Epithelial cell of proximal tubule (primary cell): Measurements from ENCODE around the gene NELL1. TPM values are rescaled to one million over a fixed set of nuclear protein-coding genes. Genes with fewer than 3 reads are reported as not detected.

Experiments
- DNase-seq: peaks from one replicate; pipeline ENCODE4 v3.0.0-alpha.2; 2011; ENCODE audit warnings: low read depth
- H3K4me3 ChIP-seq: 2 replicates; pipeline ENCODE4 v1.5.1; 2011; ENCODE audit warnings: low read depth, mild to moderate bottlenecking, low read length
- total RNA-seq: library from RNA; depleted of rRNA; stranded (reverse); fragments of >200 nt; gene quantifications from 2 replicates; pipeline ENCODE4 v1.2.3, GENCODE V29; 2015
- TF ChIP-seq, protein P1 (sequence below): conservative IDR thresholded peaks from 2 replicates; pipeline ENCODE4 v1.5.1; 2012; ENCODE audit warnings: low read depth, mild to moderate bottlenecking, low read length

Gene NELL1
- total RNA-seq, 1 donor from 2014 or later = not detected

DNA sequence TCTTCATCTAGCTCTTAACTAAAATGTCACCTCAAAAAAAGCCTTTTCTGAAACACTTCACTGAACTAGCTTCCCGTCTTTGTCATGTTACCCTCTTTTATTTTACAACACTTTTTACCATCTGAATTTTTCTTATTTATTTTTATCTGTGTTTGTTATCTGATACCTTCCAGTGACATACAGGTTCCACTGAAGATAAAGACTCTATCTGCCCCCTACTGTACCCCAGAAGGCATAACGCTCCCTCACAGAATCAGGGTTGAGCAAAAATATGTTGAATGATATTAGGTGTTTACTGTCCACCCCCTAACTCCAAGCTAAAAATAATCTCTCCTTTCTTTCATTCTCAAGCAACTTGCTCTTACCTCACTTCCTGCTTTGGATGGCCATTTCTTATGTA is 654.2 kb downstream of the NELL1 start:
- H3K4me3 ChIP-seq = no peak overlapping the region
- DNase-seq = no peak
- TF ChIP-seq, protein P1, sequence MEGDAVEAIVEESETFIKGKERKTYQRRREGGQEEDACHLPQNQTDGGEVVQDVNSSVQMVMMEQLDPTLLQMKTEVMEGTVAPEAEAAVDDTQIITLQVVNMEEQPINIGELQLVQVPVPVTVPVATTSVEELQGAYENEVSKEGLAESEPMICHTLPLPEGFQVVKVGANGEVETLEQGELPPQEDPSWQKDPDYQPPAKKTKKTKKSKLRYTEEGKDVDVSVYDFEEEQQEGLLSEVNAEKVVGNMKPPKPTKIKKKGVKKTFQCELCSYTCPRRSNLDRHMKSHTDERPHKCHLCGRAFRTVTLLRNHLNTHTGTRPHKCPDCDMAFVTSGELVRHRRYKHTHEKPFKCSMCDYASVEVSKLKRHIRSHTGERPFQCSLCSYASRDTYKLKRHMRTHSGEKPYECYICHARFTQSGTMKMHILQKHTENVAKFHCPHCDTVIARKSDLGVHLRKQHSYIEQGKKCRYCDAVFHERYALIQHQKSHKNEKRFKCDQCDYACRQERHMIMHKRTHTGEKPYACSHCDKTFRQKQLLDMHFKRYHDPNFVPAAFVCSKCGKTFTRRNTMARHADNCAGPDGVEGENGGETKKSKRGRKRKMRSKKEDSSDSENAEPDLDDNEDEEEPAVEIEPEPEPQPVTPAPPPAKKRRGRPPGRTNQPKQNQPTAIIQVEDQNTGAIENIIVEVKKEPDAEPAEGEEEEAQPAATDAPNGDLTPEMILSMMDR = peak; percentile 69

DNA sequence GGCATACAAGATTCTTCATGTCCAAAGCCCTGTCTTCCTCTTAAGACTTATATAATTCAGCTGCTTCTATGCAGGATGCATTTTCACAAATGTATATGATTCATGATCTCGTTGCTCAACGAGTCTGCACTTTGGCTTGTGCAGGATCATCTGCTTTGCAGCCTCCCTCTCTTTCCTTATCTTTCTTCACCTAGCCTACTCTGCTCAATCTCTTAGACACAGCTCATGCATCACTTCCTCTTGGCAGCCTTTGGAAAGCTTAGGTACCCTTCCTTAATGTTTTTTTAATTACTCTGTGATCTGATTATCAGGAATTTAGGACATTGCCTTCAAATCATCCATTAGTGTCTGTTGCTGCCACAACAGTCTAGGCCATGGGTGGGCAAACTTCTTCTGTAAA is 673.8 kb downstream of the NELL1 start:
- TF ChIP-seq, protein P1 = no peak
- DNase-seq = no peak
- no peak overlapping the region for H3K4me3 ChIP-seq

DNA sequence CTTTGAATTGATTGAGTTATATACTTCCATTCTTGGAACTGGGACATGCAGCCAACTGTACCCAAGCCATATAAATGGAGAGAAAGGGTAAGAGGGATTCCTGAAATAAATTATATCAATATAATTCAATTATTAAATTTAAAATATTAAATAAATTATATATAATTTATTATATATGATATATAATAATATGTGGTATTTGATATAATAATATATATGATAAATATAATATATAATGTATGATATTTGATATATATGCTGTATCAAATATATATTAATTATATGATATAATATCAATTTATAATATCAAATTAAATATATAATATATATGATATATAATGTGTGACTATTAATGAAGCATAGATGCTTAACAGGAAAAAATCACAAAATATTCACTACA is 677.0 kb downstream of the NELL1 start:
- no peak for DNase-seq
- no peak overlapping the region for H3K4me3 ChIP-seq
- TF ChIP-seq, protein P1 = no peak

DNA sequence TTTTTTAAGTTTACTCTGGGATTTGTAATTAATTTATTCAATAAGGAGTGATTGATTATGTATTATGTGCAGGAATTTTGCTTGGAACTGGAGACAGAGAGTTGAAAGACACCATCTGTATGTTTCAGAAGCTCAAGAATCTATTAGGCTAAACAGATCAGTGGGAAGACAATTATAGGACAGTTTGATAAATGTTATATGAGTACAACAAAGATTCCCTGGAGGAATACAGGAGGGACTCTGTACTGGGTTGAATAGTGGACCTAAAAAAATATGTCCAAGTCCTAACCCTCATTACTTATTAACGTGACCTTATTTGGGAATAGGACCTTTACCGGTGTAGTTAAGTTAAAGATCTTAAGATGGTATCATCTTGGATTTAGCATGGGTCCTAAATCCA is 681.2 kb downstream of the NELL1 start:
- DNase-seq = no peak
- H3K4me3 ChIP-seq = no peak overlapping the region
- TF ChIP-seq, protein P1 = no peak

- no peak for DNase-seq
- no peak overlapping the region for H3K4me3 ChIP-seq
- TF ChIP-seq, protein P1 = no peak
These were observed 684.0 kb downstream of the NELL1 start for GRCh38 chr11:21353425-21353824.

GRCh38 chr11:21364866-21365624 is 695.7 kb downstream of the NELL1 start:
- H3K4me3 ChIP-seq = peak overlapping the region; percentile 9
- DNase-seq = peak; percentile 67
- TF ChIP-seq, protein P1 = no peak

- TF ChIP-seq, protein P1 = no peak
- H3K4me3 ChIP-seq = no peak overlapping the region
- no peak for DNase-seq
These were observed 700.6 kb downstream of the NELL1 start for GRCh38 chr11:21369947-21370346.
